ENCODE results near the gene GAK.

DNA sequence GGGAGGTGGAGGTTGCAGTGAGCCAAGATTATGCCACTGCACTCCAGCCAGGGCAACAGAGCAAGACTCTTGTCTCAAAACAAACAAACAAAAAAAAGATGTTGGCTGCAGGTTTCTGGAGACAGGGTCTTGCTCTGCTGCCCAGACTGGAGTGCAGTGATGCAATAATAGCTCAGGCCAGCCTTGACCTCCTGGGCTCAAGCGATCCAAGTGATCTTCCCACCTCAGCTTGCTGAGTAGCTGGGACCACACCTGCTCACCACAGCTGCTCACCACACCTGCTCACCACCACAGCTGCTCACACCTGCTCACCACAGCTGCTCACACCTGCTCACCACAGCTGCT lies 76.3 kb downstream of the GAK start:
- no peak for TF ChIP-seq EZH2 (IDR thresholded peaks at IDR 0.05; ENCODE audit: borderline replicate concordance)
- TF ChIP-seq, protein P1, sequence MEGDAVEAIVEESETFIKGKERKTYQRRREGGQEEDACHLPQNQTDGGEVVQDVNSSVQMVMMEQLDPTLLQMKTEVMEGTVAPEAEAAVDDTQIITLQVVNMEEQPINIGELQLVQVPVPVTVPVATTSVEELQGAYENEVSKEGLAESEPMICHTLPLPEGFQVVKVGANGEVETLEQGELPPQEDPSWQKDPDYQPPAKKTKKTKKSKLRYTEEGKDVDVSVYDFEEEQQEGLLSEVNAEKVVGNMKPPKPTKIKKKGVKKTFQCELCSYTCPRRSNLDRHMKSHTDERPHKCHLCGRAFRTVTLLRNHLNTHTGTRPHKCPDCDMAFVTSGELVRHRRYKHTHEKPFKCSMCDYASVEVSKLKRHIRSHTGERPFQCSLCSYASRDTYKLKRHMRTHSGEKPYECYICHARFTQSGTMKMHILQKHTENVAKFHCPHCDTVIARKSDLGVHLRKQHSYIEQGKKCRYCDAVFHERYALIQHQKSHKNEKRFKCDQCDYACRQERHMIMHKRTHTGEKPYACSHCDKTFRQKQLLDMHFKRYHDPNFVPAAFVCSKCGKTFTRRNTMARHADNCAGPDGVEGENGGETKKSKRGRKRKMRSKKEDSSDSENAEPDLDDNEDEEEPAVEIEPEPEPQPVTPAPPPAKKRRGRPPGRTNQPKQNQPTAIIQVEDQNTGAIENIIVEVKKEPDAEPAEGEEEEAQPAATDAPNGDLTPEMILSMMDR (IDR thresholded peaks at IDR 0.05; ENCODE audit: poor library complexity): no peak
- no peak for TF ChIP-seq EZH2phosphoT487 (IDR thresholded peaks at IDR 0.05; ENCODE audit: low read depth, severe bottlenecking, unreplicated experiment)

All from hepatocyte (in vitro differentiated cells).